ENCODE measurements around the gene ABL1. TPM values are rescaled to one million over a fixed set of nuclear protein-coding genes. Genes with fewer than 3 reads are reported as not detected.
A peak's percentile ranks its signal among the peaks of the same experiment; 100 is the strongest.

Gene ABL1
- total and polyA plus RNA-seq, 2 of the 13 experiments (the other 11 are each of a cell fraction or from before 2014, with no cell fraction given) = 10.8 to 20.4 TPM

DNA sequence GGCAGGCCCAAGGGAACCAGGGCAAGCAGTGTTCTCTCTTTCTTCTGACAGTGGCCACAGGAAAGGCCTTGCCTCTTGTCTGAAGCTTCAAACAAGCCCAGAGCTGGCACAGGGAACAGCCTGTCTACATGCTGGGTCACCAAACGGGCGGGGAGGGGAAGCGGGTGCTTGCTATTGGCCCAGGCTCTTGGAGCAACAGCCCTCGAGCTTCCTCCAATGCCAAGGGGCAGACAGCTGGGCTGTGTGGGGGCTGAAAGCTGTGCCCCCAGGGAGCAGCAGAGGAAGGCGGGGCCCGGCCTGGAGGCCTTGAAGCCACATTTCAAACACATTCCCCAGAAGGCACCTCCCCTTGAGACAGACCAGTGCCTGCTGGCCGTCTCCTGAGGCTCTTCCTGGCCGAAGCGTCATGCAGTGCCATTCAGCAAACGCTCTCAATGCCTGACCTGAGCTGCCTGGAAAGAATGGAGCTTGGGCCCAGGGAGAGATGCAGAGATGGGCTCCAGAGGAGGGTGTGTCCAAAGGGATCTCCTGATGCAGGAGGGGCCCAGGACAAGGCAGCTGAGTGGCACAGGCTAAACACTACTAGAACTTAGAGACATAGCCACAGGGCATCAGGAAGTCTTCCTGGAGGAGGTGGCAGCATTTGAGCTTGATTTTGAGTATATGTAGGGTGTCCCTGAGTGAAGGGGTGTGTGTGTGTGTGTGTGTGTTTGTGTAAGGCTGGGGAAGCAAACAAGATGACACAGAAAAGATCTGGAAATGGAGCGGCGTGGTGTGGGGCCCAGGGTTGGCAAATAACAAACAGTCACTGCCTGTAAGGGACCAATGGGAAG, 101.4 kb downstream of the ABL1 start (continued):
- TF ChIP-seq ZNF124 (CRISPR knock-in tag; IDR thresholded peaks at IDR 0.05) (no peak), ATF7-NPFF (CRISPR knock-in tag; IDR thresholded peaks at IDR 0.05; ENCODE audit: low read depth) (no peak), MXI1 (IDR thresholded peaks at IDR 0.05; ENCODE audit: borderline replicate concordance, low read depth, low read length) (no peak), KDM2A (CRISPR knock-in tag; IDR thresholded peaks at IDR 0.05; ENCODE audit: borderline replicate concordance, low read depth) (no peak), ZNF883 (CRISPR knock-in tag; IDR thresholded peaks at IDR 0.05; ENCODE audit: not compliant biosample characterization) (no peak), SP1 (IDR thresholded peaks at IDR 0.05) (no peak), SP1 (CRISPR knock-in tag; IDR thresholded peaks at IDR 0.05) (no peak), NPAS2 (CRISPR knock-in tag; IDR thresholded peaks at IDR 0.05; ENCODE audit: borderline replicate concordance) (no peak), HCFC1 (IDR thresholded peaks at IDR 0.05; ENCODE audit: low read depth, low read length) (no peak), ZBTB20 (CRISPR knock-in tag; IDR thresholded peaks at IDR 0.05; ENCODE audit: borderline replicate concordance, low read depth) (no peak), ZNF317 (CRISPR knock-in tag; IDR thresholded peaks at IDR 0.05) (no peak), ARHGAP35 (CRISPR knock-in tag; IDR thresholded peaks at IDR 0.05; ENCODE audit: borderline replicate concordance) (no peak), CEBPB (IDR thresholded peaks at IDR 0.05; ENCODE audit: borderline replicate concordance, low read depth, low read length) (peak; percentile 11; the same call in 1 of the 2 replicates), ZFY (CRISPR knock-in tag; IDR thresholded peaks at IDR 0.05) (no peak), KDM3A (CRISPR knock-in tag; IDR thresholded peaks at IDR 0.05; ENCODE audit: low read depth) (0 out of 2 replicates have a peak, but pooled peaks have one; percentile 34), SRY (CRISPR knock-in tag; IDR thresholded peaks at IDR 0.05) (no peak), ETV5 (CRISPR knock-in tag; IDR thresholded peaks at IDR 0.05; ENCODE audit: borderline replicate concordance) (no peak), SAP130 (CRISPR knock-in tag; IDR thresholded peaks at IDR 0.05; ENCODE audit: low read depth) (peak; percentile 26; the same call in 1 of the 2 replicates), CAMTA2 (CRISPR knock-in tag; IDR thresholded peaks at IDR 0.05; ENCODE audit: borderline replicate concordance) (no peak), FOXK2 (IDR thresholded peaks at IDR 0.05) (no peak), HDAC2 (CRISPR knock-in tag; IDR thresholded peaks at IDR 0.05) (peak; percentile 4; the same call in 1 of the 2 replicates), ZNF12 (CRISPR knock-in tag; IDR thresholded peaks at IDR 0.05) (no peak), HNRNPL (IDR thresholded peaks at IDR 0.05; ENCODE audit: low read depth, low read length) (0 out of 2 replicates have a peak, but pooled peaks have one; percentile 40), PHF20 (CRISPR knock-in tag; IDR thresholded peaks at IDR 0.05) (no peak), ZFP36 (IDR thresholded peaks at IDR 0.05; ENCODE audit: borderline replicate concordance, low read depth, low read length, partially characterized antibody) (peak; percentile 77)
- TF ChIP-seq, protein P1, sequence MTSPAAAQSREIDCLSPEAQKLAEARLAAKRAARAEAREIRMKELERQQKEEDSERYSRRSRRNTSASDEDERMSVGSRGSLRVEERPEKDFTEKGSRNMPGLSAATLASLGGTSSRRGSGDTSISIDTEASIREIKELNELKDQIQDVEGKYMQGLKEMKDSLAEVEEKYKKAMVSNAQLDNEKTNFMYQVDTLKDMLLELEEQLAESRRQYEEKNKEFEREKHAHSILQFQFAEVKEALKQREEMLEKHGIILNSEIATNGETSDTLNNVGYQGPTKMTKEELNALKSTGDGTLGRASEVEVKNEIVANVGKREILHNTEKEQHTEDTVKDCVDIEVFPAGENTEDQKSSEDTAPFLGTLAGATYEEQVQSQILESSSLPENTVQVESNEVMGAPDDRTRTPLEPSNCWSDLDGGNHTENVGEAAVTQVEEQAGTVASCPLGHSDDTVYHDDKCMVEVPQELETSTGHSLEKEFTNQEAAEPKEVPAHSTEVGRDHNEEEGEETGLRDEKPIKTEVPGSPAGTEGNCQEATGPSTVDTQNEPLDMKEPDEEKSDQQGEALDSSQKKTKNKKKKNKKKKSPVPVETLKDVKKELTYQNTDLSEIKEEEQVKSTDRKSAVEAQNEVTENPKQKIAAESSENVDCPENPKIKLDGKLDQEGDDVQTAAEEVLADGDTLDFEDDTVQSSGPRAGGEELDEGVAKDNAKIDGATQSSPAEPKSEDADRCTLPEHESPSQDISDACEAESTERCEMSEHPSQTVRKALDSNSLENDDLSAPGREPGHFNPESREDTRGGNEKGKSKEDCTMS (CRISPR knock-in tag; conservative IDR thresholded peaks at IDR 0.05) = no peak
- TF ChIP-seq, protein P2, sequence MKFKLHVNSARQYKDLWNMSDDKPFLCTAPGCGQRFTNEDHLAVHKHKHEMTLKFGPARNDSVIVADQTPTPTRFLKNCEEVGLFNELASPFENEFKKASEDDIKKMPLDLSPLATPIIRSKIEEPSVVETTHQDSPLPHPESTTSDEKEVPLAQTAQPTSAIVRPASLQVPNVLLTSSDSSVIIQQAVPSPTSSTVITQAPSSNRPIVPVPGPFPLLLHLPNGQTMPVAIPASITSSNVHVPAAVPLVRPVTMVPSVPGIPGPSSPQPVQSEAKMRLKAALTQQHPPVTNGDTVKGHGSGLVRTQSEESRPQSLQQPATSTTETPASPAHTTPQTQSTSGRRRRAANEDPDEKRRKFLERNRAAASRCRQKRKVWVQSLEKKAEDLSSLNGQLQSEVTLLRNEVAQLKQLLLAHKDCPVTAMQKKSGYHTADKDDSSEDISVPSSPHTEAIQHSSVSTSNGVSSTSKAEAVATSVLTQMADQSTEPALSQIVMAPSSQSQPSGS (CRISPR knock-in tag; IDR thresholded peaks at IDR 0.05) = no peak
- TF ChIP-seq, protein P3, sequence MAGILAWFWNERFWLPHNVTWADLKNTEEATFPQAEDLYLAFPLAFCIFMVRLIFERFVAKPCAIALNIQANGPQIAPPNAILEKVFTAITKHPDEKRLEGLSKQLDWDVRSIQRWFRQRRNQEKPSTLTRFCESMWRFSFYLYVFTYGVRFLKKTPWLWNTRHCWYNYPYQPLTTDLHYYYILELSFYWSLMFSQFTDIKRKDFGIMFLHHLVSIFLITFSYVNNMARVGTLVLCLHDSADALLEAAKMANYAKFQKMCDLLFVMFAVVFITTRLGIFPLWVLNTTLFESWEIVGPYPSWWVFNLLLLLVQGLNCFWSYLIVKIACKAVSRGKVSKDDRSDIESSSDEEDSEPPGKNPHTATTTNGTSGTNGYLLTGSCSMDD (CRISPR knock-in tag; IDR thresholded peaks at IDR 0.05) = no peak

Measured in HepG2 (cell line).